Stomach (tissue), 19 donors: Measurements from ENCODE around the gene ZNF296. TPM values are rescaled to one million over a fixed set of nuclear protein-coding genes. Genes with fewer than 3 reads are reported as not detected.

Experiments
- DNase-seq, 2 donors: peaks; one replicate each; pipeline versions ENCODE4 v3.0.0 to v3.0.0-alpha.2; 2013 to 2019
- H3K27ac ChIP-seq, 5 donors: fragments of 200-600 bp in 4 of 5; sonication (generic) in 4 of 5; one replicate each; pipeline ENCODE4 v1.5.1; 2013 to 2019; ENCODE audit warnings: mild to moderate bottlenecking in 1 of 5, moderate library complexity in 1 of 5
- H3K27me3 ChIP-seq, 3 donors: fragments of 200-600 bp; sonication (generic); one replicate each; pipeline ENCODE4 v1.5.1; 2017 to 2019; ENCODE audit warnings: mixed run types in 1 of 3
- H3K36me3 ChIP-seq, 4 donors: fragments of 200-600 bp; sonication (generic); 1 replicate in 3 of 4; 2 replicates in 1 of 4; pipeline ENCODE4 v1.5.1; 2016 to 2019
- H3K4me1 ChIP-seq, 4 donors: fragments of 200-600 bp; sonication (generic); one replicate each; pipeline ENCODE4 v1.5.1; 2016 to 2019
- H3K4me3 ChIP-seq, 4 donors: fragments of 200-600 bp; sonication (generic) in 3 of 4; one replicate each; pipeline ENCODE4 v1.5.1; 2016 to 2019; ENCODE audit warnings: mild to moderate bottlenecking in 1 of 4
- H3K9me3 ChIP-seq, 4 donors: fragments of 200-600 bp; sonication (generic); one replicate each; pipeline ENCODE4 v1.5.1; 2016 to 2019
- EP300 ChIP-seq: sonication (generic); formaldehyde crosslinking; IDR thresholded peaks from one replicate; pipeline ENCODE4 v1.6.1; 2017; ENCODE audit warnings: antibody characterized with exemption
- POLR2A ChIP-seq, 4 donors: fragments of 450-650 bp; IDR thresholded peaks; one replicate each; pipeline ENCODE4 v1.6.1; 2016; ENCODE audit warnings: antibody characterized with exemption in 4 of 4, control low read depth in 2 of 4, mild to moderate bottlenecking in 1 of 4, moderate library complexity in 1 of 4
- POLR2AphosphoS5 ChIP-seq, 3 donors: sonication (generic); formaldehyde crosslinking; IDR thresholded peaks; one replicate each; pipeline ENCODE4 v1.6.1; 2016; ENCODE audit warnings: antibody characterized with exemption in 3 of 3
- WGBS, 5 donors: extraction: QIAGEN DNeasy Blood & Tissue Kit in 3 of 5; methylation state at CpG; one replicate each; pipeline versions ENCODE4 v1.1.5 to v1.1.7; 2013 to 2018; 5-methylcytosine and 5-hydroxymethylcytosine counted together
- intact Hi-C: fragments of 100-400 bp; cut with DNase I; formaldehyde crosslinking; loops from one replicate; pipeline ENCODE4 v1.15.1; 2023; ENCODE audit warnings: low total_unique reads
- long read RNA-seq, 10 donors: transcript quantifications; one replicate each; lab custom pipeline, GENCODE V29; 2026
- polyA plus RNA-seq, 3 donors: library from polyadenylated mRNA; stranded (reverse); fragments of 200-250 nt; gene quantifications; one replicate each; pipeline ENCODE4 v1.2.3, GENCODE V29; 2013
- total RNA-seq, 5 donors: library from RNA; depleted of rRNA; stranded (reverse); fragments of >200 nt; gene quantifications; one replicate each; pipeline versions ENCODE4 v1.1.0 to v1.2.3, GENCODE V29; 2014 to 2016
- TF ChIP-seq, protein P1 (sequence below), 7 experiments: fragments of 450-650 bp in 4 of 7; fragments of 200-600 bp in 3 of 7; sonication (generic) in 3 of 7; IDR thresholded peaks; one replicate each; pipeline ENCODE4 v1.5.1; 2016 to 2019; ENCODE audit warnings: antibody characterized with exemption in 7 of 7, control low read depth in 2 of 7, mild to moderate bottlenecking in 1 of 7
- donor health status: healthy with polysubstance abuse.
- donor health status: Bipolar disorder and iron deficiency.
- donor health status: healthy.

ZNF296 gene
- 10 to 100 TPM in 2 of 5 donors, 1 to 10 TPM in 1, under 1 TPM in 1, not detected in 1; 0.45 to 13.4 (median 7.4) TPM for total RNA-seq
- polyA plus RNA-seq = 1 to 10 TPM; 2.7 to 7.0 (median 5.0) TPM
- long read RNA-seq, donor 1, partial matches to known transcripts = 0 of 1 reads
- long read RNA-seq, donor 1, other reads (novel, unspliced or antisense) = 0 of 1 reads
- long read RNA-seq, donor 2 = 0 reads
- long read RNA-seq, donor 3, partial matches to known transcripts = 0 of 1 reads
- long read RNA-seq, donor 3, other reads (novel, unspliced or antisense) = 0 of 1 reads
- long read RNA-seq, donor 4 = 0 reads
- long read RNA-seq, donor 5, partial matches to known transcripts = 0 of 1 reads
- long read RNA-seq, donor 5, other reads (novel, unspliced or antisense) = 0 of 1 reads
- long read RNA-seq, donor 6, partial matches to known transcripts = 0 of 2 reads
- long read RNA-seq, donor 6, other reads (novel, unspliced or antisense) = 0 of 2 reads
- long read RNA-seq, donor 7, partial matches to known transcripts = 0 of 2 reads
- long read RNA-seq, donor 7, other reads (novel, unspliced or antisense) = 0 of 2 reads
- long read RNA-seq, donor 8, partial matches to known transcripts = 0 of 2 reads
- long read RNA-seq, donor 8, other reads (novel, unspliced or antisense) = 0 of 2 reads
- long read RNA-seq, donor 9, partial matches to known transcripts = 0 of 1 reads
- long read RNA-seq, donor 9, other reads (novel, unspliced or antisense) = 0 of 1 reads
- long read RNA-seq, donor 10 = 0 reads

DNA sequence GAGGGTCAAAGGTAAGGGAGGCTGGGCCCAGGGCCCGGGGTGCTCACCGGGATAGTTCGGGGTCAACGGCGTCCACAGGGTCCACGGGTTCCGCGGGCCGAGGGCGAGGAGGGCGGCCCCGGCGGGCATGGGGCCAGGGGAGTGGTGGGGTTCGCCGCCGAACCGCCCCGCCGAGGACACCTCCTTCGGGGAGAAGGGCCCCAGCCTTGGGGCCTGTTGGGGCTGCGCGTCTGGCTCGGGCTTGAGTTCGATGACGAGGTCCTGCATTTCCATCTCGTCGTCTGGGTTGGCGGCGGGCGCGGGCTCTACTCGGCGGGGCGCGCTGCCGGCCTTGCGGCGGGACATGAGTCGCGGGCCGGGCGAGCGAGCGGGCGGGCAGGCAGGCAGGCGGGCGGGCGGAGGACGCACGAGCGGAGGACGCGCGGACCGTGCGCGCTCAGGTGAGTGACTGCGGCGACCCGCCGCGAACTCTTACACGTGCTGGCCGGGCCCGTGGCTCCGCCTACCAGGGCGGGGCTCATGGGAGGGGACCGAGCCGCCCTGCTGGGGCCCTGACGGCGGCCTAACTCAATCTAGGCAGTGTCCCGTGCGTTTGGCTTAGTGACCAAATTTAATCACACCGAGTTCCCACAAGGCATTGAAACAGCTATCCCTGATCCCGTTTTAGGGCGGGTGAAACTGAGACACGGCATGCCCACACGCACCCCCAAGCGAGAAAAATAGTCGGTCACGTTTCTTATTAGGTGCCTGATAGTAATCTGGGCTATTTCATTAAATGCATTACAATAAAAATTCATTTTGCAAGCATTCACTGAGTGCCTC is at the start of gene ZNF296:
TSS of gene ZNF296 (minus strand) at position 450 of the 822 bp plus-strand sequence. CDS start at position 345, 105 bp downstream.
- H3K36me3 ChIP-seq = peaks cover 8 to 15% (median 14%) of the 10 kb centered on the region in 4 donors
- H3K4me1 ChIP-seq = peaks cover 32 to 96% (median 76%) of the 10 kb centered on the region in 4 donors
- H3K27ac ChIP-seq = peak within 1 kb of the TSS; percentile 88 to 91 (median 88)
- intact Hi-C loops = no loop called here
- H3K4me3 ChIP-seq = peak within 1 kb of the TSS; percentile 52 to 81 (median 60)
- H3K27me3 ChIP-seq = no peaks in the 10 kb centered on the region
- DNase-seq = peak; percentile 92 to 94
- no peaks in the 10 kb centered on the region for H3K9me3 ChIP-seq
- TF ChIP-seq EP300 (no peak), POLR2AphosphoS5 (IDR thresholded peaks at IDR 0.05) (peak; percentile 35 to 88 (median 86))
- 1 to 2% (median 1%) methylated on average over 49 to 81 of the region's 81 CpGs for whole genome bisulfite sequencing, 5 donors

DNA sequence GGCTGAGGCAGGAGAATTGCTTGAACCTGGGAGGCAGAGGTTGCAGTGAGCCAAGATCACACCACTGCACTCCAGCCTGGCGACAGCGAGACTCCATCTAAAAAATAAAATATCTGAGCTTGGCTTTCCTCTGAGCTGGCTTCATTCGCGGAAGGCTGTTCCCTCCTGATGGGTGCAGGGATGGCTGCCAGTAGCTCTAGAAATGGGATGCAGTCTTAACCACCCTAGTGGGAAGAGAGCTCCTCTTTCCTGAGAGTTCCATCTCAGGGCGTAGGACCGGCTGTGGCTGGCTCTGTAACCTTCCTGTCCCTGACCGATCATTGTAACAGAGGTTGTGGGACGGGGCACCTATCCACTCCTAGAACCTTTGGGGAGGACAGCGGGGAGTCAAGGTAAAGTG is 49.1 kb upstream of the ZNF296 start:
- H3K4me1 ChIP-seq = peaks cover 30 to 71% (median 57%) of the 10 kb centered on the region in 4 donors
- WGBS, 5 donors = 83 to 94% (median 88%) methylated on average over 9 of the region's 9 CpGs
- peak overlapping the region in 1 of 5 donors; percentile 19 for H3K27ac ChIP-seq
- TF ChIP-seq POLR2A (IDR thresholded peaks at IDR 0.05) (no peak), POLR2AphosphoS5 (IDR thresholded peaks at IDR 0.05) (no peak), EP300 (no peak)
- TF ChIP-seq, protein P1, sequence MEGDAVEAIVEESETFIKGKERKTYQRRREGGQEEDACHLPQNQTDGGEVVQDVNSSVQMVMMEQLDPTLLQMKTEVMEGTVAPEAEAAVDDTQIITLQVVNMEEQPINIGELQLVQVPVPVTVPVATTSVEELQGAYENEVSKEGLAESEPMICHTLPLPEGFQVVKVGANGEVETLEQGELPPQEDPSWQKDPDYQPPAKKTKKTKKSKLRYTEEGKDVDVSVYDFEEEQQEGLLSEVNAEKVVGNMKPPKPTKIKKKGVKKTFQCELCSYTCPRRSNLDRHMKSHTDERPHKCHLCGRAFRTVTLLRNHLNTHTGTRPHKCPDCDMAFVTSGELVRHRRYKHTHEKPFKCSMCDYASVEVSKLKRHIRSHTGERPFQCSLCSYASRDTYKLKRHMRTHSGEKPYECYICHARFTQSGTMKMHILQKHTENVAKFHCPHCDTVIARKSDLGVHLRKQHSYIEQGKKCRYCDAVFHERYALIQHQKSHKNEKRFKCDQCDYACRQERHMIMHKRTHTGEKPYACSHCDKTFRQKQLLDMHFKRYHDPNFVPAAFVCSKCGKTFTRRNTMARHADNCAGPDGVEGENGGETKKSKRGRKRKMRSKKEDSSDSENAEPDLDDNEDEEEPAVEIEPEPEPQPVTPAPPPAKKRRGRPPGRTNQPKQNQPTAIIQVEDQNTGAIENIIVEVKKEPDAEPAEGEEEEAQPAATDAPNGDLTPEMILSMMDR (IDR thresholded peaks at IDR 0.05) = no peak
- peaks cover 0 to 15% (median 5%) of the 10 kb centered on the region in 4 donors for H3K36me3 ChIP-seq
- intact Hi-C loops = no loop called here
- H3K9me3 ChIP-seq = no peaks in the 10 kb centered on the region
- H3K27me3 ChIP-seq = no peaks in the 10 kb centered on the region
- no peak overlapping the region for H3K4me3 ChIP-seq
- DNase-seq = no peak

DNA sequence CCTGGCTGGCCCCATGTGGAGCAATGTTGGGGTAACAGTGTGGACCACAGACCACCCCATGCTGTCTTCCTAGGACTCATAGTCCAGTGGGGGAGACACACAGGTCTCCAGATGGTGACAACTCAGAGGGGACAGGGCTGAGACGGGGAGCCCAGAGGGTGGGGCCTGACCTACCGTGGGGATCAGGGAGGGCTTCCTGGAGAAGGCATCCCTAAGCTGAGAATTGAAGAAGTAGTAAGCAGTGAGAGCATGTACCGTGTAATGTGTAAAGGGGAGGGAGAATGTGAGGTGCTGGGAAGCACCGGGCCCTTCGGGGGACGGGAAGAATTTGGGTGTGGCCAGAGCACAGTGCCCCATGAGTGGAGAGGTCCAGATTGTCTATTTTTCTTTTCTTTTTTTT is 47.7 kb upstream of the ZNF296 start:
- TF ChIP-seq POLR2A (IDR thresholded peaks at IDR 0.05) (no peak), POLR2AphosphoS5 (IDR thresholded peaks at IDR 0.05) (no peak), EP300 (no peak)
- TF ChIP-seq, protein P1 (IDR thresholded peaks at IDR 0.05) = no peak
- peaks cover 43 to 80% (median 69%) of the 10 kb centered on the region in 4 donors for H3K4me1 ChIP-seq
- no peaks in the 10 kb centered on the region for H3K9me3 ChIP-seq
- no peak for DNase-seq
- H3K27ac ChIP-seq = peak overlapping the region in 1 of 5 donors; percentile 15
- intact Hi-C loops = no loop called here
- H3K36me3 ChIP-seq = peaks cover 0 to 15% (median 4%) of the 10 kb centered on the region in 4 donors
- WGBS, 5 donors = 37 to 71% (median 62%) methylated on average over 6 of the region's 6 CpGs
- no peaks in the 10 kb centered on the region for H3K27me3 ChIP-seq
- no peak overlapping the region for H3K4me3 ChIP-seq

DNA sequence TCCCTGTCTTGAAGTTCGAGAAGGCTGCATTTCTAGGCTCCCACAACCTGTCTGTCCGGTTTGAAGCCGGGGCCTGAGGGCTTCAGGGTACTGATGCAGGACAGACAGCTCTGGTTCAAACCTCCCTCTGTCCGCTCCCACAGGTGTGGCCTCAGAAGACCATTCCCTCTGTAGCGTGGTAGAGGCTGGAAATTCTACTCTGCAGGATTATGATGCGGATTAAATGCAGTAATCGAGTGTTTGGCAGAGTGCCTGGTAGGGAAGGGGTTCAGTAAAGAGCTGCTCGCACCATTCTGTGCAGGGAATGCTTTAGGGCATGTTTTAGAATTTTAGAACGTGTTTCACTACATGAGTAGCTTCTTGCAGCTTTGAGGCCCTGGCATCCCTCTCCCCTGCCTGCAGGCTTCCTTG is 47.2 kb upstream of the ZNF296 start:
- TF ChIP-seq, protein P1 (IDR thresholded peaks at IDR 0.05) = no peak
- no peak for TF ChIP-seq POLR2AphosphoS5 (IDR thresholded peaks at IDR 0.05)
- TF ChIP-seq POLR2A (IDR thresholded peaks at IDR 0.05) = no peak
- no peak for TF ChIP-seq EP300
- Histone ChIP-seq H3K27me3 (no peaks in the 10 kb centered on the region), H3K27ac (peak overlapping the region in 2 of 5 donors; percentile 15 to 26), H3K9me3 (no peaks in the 10 kb centered on the region), H3K4me3 (no peak overlapping the region), H3K36me3 (peaks cover 0 to 13% (median under 1%) of the 10 kb centered on the region in 4 donors), H3K4me1 (peaks cover 49 to 84% (median 75%) of the 10 kb centered on the region in 4 donors)
- DNase-seq = peak; percentile 64 to 65
- intact Hi-C loops = no loop called here
- WGBS, 5 donors = 26 to 47% (median 35%) methylated on average over 9 of the region's 9 CpGs
